GM12878 (cell line): Measurements from ENCODE around the gene NEAT1. TPM values are rescaled to one million over a fixed set of nuclear protein-coding genes. Genes with fewer than 3 reads are reported as not detected.

Experiments
- ATAC-seq: fragments of 200-7000 bp; cut with Tn5 transposase; 3 replicates; pipeline ENCODE4 v1.9.1; 2020; ENCODE audit warnings: mild to moderate bottlenecking, moderate library complexity
- BruUV-seq: library from RNA; stranded (reverse); fragments of 400-500 nt; replicated peaks from 2 replicates; lab custom pipeline; 2021; lab: Mats Ljungman, UMichigan
- CTCF ChIA-PET: fragments of 300-600 bp; sonication (Branson Sonifier 250); formaldehyde crosslinking; extraction: SDS; loops from one replicate; lab custom pipeline; 2021; ENCODE audit warnings: inconsistent platforms; lab: Yijun Ruan, JAX
- POLR2A ChIA-PET: fragments of 350-600 bp; formaldehyde crosslinking; extraction: SDS; loops from one replicate; lab custom pipeline; 2021; ENCODE audit warnings: inconsistent platforms; lab: Charles Lee
- RAD21 ChIA-PET: fragments of 300-600 bp; sonication (Branson Sonifier 250); formaldehyde crosslinking; loops from one replicate; lab custom pipeline; 2023; ENCODE audit warnings: antibody characterized with exemption; ENCODE audit not compliant: unreplicated experiment; lab: Charles Lee
- SMC1A ChIA-PET: fragments of 300-600 bp; sonication (Branson Sonifier 250); formaldehyde crosslinking; loops from one replicate; lab custom pipeline; 2023; ENCODE audit not compliant: unreplicated experiment, uncharacterized antibody; lab: Charles Lee
- DNase-seq: peaks from one replicate; pipeline ENCODE4 v3.0.0-alpha.2; 2011; ENCODE audit warnings: low read depth, low spot score
- FAIRE-seq: peaks from 3 replicates; lab custom pipeline; 2011; peaks lifted over from hg19 to GRCh38; lab: Jason Lieb, UNC
- H2AFZ ChIP-seq: 2 replicates; pipeline ENCODE4 v1.6.0; 2011; ENCODE audit warnings: low read depth, low read length, control low read depth; ENCODE audit not compliant: control insufficient read depth
- H3K27ac ChIP-seq: 2 replicates; pipeline ENCODE4 v1.5.1; 2011; ENCODE audit warnings: control low read depth; ENCODE audit not compliant: control insufficient read depth, insufficient read depth
- H3K27me3 ChIP-seq, 2 experiments: replicated peaks in 1 of 2; 2 replicates each; pipeline versions ENCODE4 v1.6.0 to v1.6.1; 2011; ENCODE audit warnings: low read length in 1 of 2; ENCODE audit not compliant: control insufficient read depth in 2 of 2, insufficient read depth in 2 of 2
- H3K36me3 ChIP-seq, 2 experiments: 2 replicates each; pipeline ENCODE4 v1.5.1; 2011; ENCODE audit warnings: low read length in 1 of 2; ENCODE audit not compliant: control insufficient read depth in 2 of 2, insufficient read depth in 2 of 2
- H3K4me1 ChIP-seq: 2 replicates; pipeline ENCODE4 v1.6.1; 2011; ENCODE audit warnings: mild to moderate bottlenecking, low read length, moderate library complexity, mixed read lengths; ENCODE audit not compliant: control insufficient read depth, insufficient read depth
- H3K4me2 ChIP-seq: 2 replicates; pipeline ENCODE4 v1.6.0; 2011; ENCODE audit warnings: control low read depth; ENCODE audit not compliant: control insufficient read depth, insufficient read depth
- H3K4me3 ChIP-seq: fragments of 200-600 bp; sonication (generic); 2 replicates; pipeline ENCODE4 v1.5.1; 2016
- H3K79me2 ChIP-seq: 2 replicates; pipeline ENCODE4 v1.6.0; 2011; ENCODE audit warnings: low read length; ENCODE audit not compliant: control insufficient read depth, insufficient read depth
- H3K9ac ChIP-seq: 2 replicates; pipeline ENCODE4 v1.8.0; 2011; ENCODE audit warnings: low read length, control low read depth, mixed read lengths; ENCODE audit not compliant: control insufficient read depth, insufficient read depth
- H3K9me3 ChIP-seq: replicated peaks from 3 replicates; pipeline ENCODE4 v1.5.1; 2011; ENCODE audit warnings: mild to moderate bottlenecking, low read length; ENCODE audit not compliant: control insufficient read depth, insufficient read depth
- H4K20me1 ChIP-seq: 2 replicates; pipeline ENCODE4 v1.6.0; 2011; ENCODE audit not compliant: control insufficient read depth, insufficient read depth
- BHLHE40 ChIP-seq, 2 experiments: fragments of 450-650 bp in 1 of 2; IDR thresholded peaks; 2 replicates each; pipeline ENCODE4 v1.6.1; 2011 to 2017; ENCODE audit warnings: low read depth in 2 of 2, borderline replicate concordance in 1 of 2, improper control_type of control experiment in 1 of 2, low read length in 1 of 2, mild to moderate bottlenecking in 1 of 2
- NFYA ChIP-seq: IDR thresholded peaks from 2 replicates; pipeline ENCODE4 v1.6.1; 2011; ENCODE audit warnings: low read depth, mild to moderate bottlenecking, low read length, improper control_type of control experiment, borderline replicate concordance
- PML ChIP-seq: IDR thresholded peaks from 2 replicates; pipeline ENCODE4 v1.6.1; 2012; ENCODE audit warnings: low read length, inconsistent platforms
- POLR2AphosphoS5 ChIP-seq: IDR thresholded peaks from 2 replicates; pipeline ENCODE4 v1.6.1; 2011; ENCODE audit warnings: mild to moderate bottlenecking, low read length, inconsistent platforms
- RELA ChIP-seq: fragments of 450-650 bp; IDR thresholded peaks from 2 replicates; pipeline ENCODE4 v1.8.0; 2014; ENCODE audit warnings: borderline replicate concordance; ENCODE audit not compliant: partially characterized antibody
- ZSCAN29 ChIP-seq: fragments of 450-650 bp; IDR thresholded peaks from 2 replicates; pipeline ENCODE4 v1.6.1; 2017; ENCODE audit warnings: mild to moderate bottlenecking, moderate library complexity
- WGBS: methylation state at CpG from one replicate; pipeline ENCODE4 v1.1.6; 2016; ENCODE audit warnings: low lambda C conversion rate; ENCODE audit not compliant: insufficient replicate concordance, insufficient coverage; ENCODE audit errors: missing lambda C conversion rate; 5-methylcytosine and 5-hydroxymethylcytosine counted together
- in situ Hi-C: fragments of 300-500 bp; cut with MboI; formaldehyde crosslinking; loops from 9 replicates; pipeline ENCODE4 v1.14.3; 2018; ENCODE audit warnings: mixed read lengths
- intact Hi-C: fragments of 100-400 bp; cut with micrococcal nuclease; formaldehyde crosslinking; loops from one replicate; pipeline ENCODE4 v1.14.2; 2022; ENCODE audit not compliant: unreplicated experiment
- polyA plus RNA-seq, 11 experiments: library from polyadenylated mRNA; depleted of rRNA in 4 of 11; unstranded in 6 of 11; stranded (reverse) in 5 of 11; fragments of >200 nt; fragmentation: Nextera tagmentation in 4 of 11; fragmentation: Illumina TruSeq in 1 of 11; extraction: Ambion mirVana in 4 of 11; extraction: Trizol in 1 of 11; gene quantifications; 1 replicate in 1 of 11; 2 replicates in 10 of 11; pipeline versions ENCODE4 v1.2.1 to v1.2.3, GENCODE V29; 2011 to 2016; ENCODE audit warnings: inconsistent platforms in 2 of 11, missing spikeins in 2 of 11, low read depth in 1 of 11
- total RNA-seq, 4 experiments: library from RNA; depleted of rRNA in 3 of 4; stranded (reverse); fragments of >200 nt in 3 of 4; fragmentation: Illumina TruSeq in 1 of 4; extraction: Trizol in 1 of 4; gene quantifications; 2 replicates each; pipeline versions ENCODE4 v1.2.1 to v1.2.3, GENCODE V29; 2013 to 2021
- TF ChIP-seq, protein P1 (sequence below): IDR thresholded peaks from 2 replicates; pipeline ENCODE4 v1.6.1; 2011; ENCODE audit warnings: low read depth, low read length, improper control_type of control experiment, borderline replicate concordance

The NEAT1 gene
- total and polyA plus RNA-seq, 10 of the 15 experiments (the other 5 are each of a cell fraction or from before 2014, with no cell fraction given): 13.6 to 328 (median 69.4) TPM

DNA sequence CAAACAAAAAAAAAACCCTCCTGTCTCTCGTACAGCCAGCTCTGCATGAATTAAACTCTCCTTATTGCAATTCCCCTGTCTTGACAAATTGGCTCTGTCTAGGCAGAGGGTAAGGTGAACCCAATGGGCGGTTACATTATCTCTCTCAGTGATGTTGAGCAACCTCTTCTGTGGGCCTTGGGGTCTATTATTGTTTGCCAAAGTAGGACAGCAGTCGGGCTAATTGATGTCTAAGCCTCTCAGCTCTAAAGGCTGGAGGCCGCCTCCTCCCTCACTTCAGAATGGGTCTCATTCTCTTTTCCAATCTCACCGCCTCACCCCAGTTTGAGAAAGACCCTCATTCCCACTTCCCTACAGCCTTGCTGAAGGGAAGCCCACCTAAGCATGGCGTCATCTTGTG, 38.8 kb upstream of the NEAT1 start:
- Histone ChIP-seq H3K27ac (peak overlapping the region; percentile 25; the same call in 1 of the 2 replicates), H2AFZ (no peak overlapping the region), H3K27me3 (no peaks in the 10 kb centered on the region), H3K9me3 (no peaks in the 10 kb centered on the region), H3K4me1 (peaks cover 55% of the 10 kb centered on the region), H3K4me3 (no peak overlapping the region), H3K9ac (no peak overlapping the region), H4K20me1 (no peaks in the 10 kb centered on the region; the same call in 1 of the 2 replicates), H3K4me2 (no peak overlapping the region), H3K79me2 (peaks cover 39% of the 10 kb centered on the region), H3K36me3 (no peaks in the 10 kb centered on the region; a peak in 1 of 4 replicates)
- TF ChIP-seq POLR2AphosphoS5 (no peak), BHLHE40 (IDR thresholded peaks at IDR 0.05; ENCODE audit: borderline replicate concordance in 1 of 2, low read depth in 2 of 2, low read length in 1 of 2) (no peak), RELA (no peak), NFYA (no peak), PML (no peak), ZSCAN29 (no peak)
- TF ChIP-seq, protein P1, sequence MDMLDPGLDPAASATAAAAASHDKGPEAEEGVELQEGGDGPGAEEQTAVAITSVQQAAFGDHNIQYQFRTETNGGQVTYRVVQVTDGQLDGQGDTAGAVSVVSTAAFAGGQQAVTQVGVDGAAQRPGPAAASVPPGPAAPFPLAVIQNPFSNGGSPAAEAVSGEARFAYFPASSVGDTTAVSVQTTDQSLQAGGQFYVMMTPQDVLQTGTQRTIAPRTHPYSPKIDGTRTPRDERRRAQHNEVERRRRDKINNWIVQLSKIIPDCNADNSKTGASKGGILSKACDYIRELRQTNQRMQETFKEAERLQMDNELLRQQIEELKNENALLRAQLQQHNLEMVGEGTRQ: no peak
- no peak for ATAC-seq
- ChIA-PET SMC1A (interaction anchor here (1.0 to 4.1 kb wide), 5 partner anchors 19 to 205 kb away, joined by 3 to 20 read pairs (median 7); no protein-coding TSS in a partner anchor), CTCF (interaction anchor here (0.6 to 1.5 kb wide), 6 partner anchors 8 to 483 kb away, joined by 3 to 4 read pairs (median 4); no protein-coding TSS in a partner anchor), POLR2A (interaction anchor here (0.6 to 1.7 kb wide), 9 partner anchors 30 to 119 kb away, joined by 3 to 8 read pairs (median 4); partner anchors contain the start of gene MALAT1), RAD21 (interaction anchor here (1.2 to 3.4 kb wide), 3 partner anchors 33 to 126 kb away, joined by 3 to 23 read pairs (median 3); no protein-coding TSS in a partner anchor)
- BruUV-seq: no TSS peak
- intact Hi-C loops: loop anchor here (2.0 to 5.0 kb wide), 2 partner anchors 33 to 114 kb away; partner anchors contain the start of gene MALAT1
- no peak for DNase-seq
- in situ Hi-C loops: no loop called here
- WGBS: 98% methylated on average over 6 of the region's 6 CpGs
- no peak for FAIRE-seq
